Osteocyte (in vitro differentiated cells): ENCODE data around the gene FAM210B. TPM values are rescaled to one million over a fixed set of nuclear protein-coding genes. Genes with fewer than 3 reads are reported as not detected.
A peak's percentile ranks its signal among the peaks of the same experiment; 100 is the strongest.

Source experiments
- DNase-seq: peaks from one replicate; pipeline ENCODE4 v3.0.0; 2021; ENCODE audit warnings: mixed read lengths; ENCODE audit not compliant: unreplicated experiment; ENCODE audit errors: extremely low spot score
- H3K27ac Mint-ChIP-seq: one replicate; pipeline ENCODE4 v1.8.0; 2021; ENCODE audit warnings: mild to moderate bottlenecking, mixed read lengths; ENCODE audit not compliant: unreplicated experiment
- H3K27me3 Mint-ChIP-seq: one replicate; pipeline ENCODE4 v1.8.0; 2021; ENCODE audit warnings: mixed read lengths; ENCODE audit not compliant: unreplicated experiment
- H3K36me3 Mint-ChIP-seq: one replicate; pipeline ENCODE4 v1.8.0; 2021; ENCODE audit warnings: mixed read lengths; ENCODE audit not compliant: unreplicated experiment
- H3K4me1 Mint-ChIP-seq: one replicate; pipeline ENCODE4 v1.8.0; 2021; ENCODE audit warnings: mixed read lengths; ENCODE audit not compliant: unreplicated experiment
- H3K4me3 Mint-ChIP-seq: one replicate; pipeline ENCODE4 v1.8.0; 2021; ENCODE audit warnings: mild to moderate bottlenecking, moderate library complexity, mixed read lengths; ENCODE audit not compliant: unreplicated experiment
- H3K9me3 Mint-ChIP-seq: one replicate; pipeline ENCODE4 v1.8.0; 2021; ENCODE audit warnings: mixed read lengths; ENCODE audit not compliant: unreplicated experiment
- total RNA-seq: library from RNA; stranded (reverse); gene quantifications from 2 replicates; pipeline ENCODE4 v1.2.1, GENCODE V29; 2021
- TF ChIP-seq, protein P1 (sequence below): fragments of 200-600 bp; sonication (generic); IDR thresholded peaks from 2 replicates; pipeline ENCODE4 v1.5.0; 2021; ENCODE audit warnings: antibody characterized with exemption, mild to moderate bottlenecking, moderate library complexity

FAM210B gene
- total RNA-seq, 1 donor from 2014 or later = 46.9 TPM

DNA sequence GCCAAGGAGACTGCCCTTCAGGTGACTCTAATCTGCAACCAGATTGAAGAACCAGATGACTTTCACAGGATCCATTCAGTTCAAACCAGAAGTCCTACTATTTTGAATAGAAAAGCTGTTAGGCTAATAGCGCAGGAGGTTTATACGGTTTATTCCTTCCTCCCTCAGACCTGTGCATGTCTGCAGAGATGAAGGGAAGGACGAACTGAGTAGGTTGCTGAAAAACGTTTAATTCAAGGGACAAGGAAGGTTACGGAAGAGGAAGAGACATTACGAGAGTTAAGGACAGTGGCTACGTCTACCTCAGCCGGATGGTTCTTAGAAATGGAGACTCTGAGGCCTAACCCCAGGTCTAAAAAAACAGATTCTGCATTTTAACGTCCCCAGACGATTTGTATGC is 32.3 kb downstream of the FAM210B start:
- Mint-ChIP-seq H3K4me1 (peaks cover 31% of the 10 kb centered on the region), H3K27me3 (no peaks in the 10 kb centered on the region), H3K9me3 (no peaks in the 10 kb centered on the region), H3K4me3 (no peak overlapping the region), H3K27ac (no peak overlapping the region), H3K36me3 (peaks cover 3% of the 10 kb centered on the region)
- no peak for DNase-seq
- TF ChIP-seq, protein P1, sequence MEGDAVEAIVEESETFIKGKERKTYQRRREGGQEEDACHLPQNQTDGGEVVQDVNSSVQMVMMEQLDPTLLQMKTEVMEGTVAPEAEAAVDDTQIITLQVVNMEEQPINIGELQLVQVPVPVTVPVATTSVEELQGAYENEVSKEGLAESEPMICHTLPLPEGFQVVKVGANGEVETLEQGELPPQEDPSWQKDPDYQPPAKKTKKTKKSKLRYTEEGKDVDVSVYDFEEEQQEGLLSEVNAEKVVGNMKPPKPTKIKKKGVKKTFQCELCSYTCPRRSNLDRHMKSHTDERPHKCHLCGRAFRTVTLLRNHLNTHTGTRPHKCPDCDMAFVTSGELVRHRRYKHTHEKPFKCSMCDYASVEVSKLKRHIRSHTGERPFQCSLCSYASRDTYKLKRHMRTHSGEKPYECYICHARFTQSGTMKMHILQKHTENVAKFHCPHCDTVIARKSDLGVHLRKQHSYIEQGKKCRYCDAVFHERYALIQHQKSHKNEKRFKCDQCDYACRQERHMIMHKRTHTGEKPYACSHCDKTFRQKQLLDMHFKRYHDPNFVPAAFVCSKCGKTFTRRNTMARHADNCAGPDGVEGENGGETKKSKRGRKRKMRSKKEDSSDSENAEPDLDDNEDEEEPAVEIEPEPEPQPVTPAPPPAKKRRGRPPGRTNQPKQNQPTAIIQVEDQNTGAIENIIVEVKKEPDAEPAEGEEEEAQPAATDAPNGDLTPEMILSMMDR = no peak

DNA sequence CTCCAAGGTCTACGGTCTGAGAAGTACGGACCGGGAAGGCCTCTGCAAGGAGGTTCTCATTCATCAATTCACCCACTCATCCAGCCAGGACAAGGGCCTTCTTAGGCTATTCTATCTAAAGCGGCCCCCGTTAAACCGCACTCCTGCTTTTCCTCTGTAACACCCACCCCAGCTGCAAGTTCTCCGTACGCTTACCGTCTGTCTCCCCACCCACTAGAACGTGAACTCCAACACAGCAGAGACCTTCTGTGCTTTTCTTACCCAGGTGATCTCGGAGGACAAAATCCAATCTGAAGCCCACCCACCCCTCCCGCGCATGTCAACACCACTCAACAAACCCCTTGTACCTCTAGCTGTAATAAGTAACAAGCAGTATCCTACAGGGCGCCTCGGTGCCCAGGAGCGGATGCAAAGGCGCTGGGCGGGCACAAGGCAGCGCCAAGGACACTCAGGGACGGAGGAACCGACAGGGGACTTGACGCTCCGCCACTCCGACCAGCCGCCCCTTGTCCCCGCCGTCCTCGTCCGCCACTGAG is 32.9 kb downstream of the FAM210B start:
- Mint-ChIP-seq H3K27me3 (no peaks in the 10 kb centered on the region), H3K9me3 (no peaks in the 10 kb centered on the region), H3K36me3 (no peaks in the 10 kb centered on the region), H3K27ac (no peak overlapping the region), H3K4me3 (no peak overlapping the region), H3K4me1 (peaks cover 31% of the 10 kb centered on the region)
- DNase-seq = no peak
- TF ChIP-seq, protein P1 = no peak

DNA sequence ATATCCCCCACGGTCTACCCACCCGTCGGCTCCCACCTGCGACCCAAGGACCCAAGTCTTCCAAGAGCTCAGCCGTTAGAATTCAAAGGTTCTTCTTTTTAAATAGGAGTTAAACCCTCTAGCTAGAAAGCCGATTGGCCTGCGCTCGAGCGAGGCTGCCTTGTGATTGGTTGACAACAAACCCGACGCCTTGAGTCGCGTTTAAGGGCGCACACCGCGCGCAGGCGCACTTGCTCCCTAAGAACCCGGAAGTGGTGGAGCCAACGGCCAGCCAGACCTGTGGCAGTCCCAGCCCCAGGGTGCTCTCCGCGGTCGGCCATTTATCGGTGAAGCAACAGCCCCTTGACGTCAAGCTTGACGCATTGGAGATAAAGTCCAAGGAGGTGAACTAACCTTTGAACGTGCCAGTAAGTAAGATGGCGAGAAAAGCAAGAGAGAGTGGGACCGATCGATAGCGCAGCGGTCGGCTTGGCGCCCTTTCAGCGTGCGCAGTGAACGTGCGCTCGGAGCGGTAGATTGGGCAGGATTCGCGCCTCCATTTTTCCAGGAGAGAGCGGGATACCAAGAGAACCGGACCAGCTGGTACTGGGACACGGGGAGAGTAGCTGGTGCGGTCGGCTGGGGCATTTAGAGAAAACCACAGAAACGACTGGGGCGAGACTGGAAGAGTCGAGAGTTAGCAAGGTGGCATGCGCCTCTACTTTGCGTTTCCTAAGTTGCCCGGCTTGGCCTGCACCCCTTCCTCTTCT is 33.5 kb downstream of the FAM210B start, which contains the start of the genes AURKA and CSTF1:
TSS of gene AURKA (minus strand) at position 84 of the 749 bp plus-strand sequence. CDS start 4,018 bp downstream, outside the sequence.
TSS of gene CSTF1 (plus strand) at position 514 of the 749 bp plus-strand sequence. CDS start 2,908 bp downstream, outside the sequence.
- Mint-ChIP-seq H3K4me1 (peaks cover 31% of the 10 kb centered on the region), H3K27me3 (no peaks in the 10 kb centered on the region), H3K36me3 (peaks cover 6% of the 10 kb centered on the region), H3K4me3 (no peak within 1 kb of the TSS), H3K9me3 (no peaks in the 10 kb centered on the region), H3K27ac (peak within 1 kb of the TSS; percentile 53)
- TF ChIP-seq, protein P1 = no peak
- DNase-seq = peak; percentile 100

DNA sequence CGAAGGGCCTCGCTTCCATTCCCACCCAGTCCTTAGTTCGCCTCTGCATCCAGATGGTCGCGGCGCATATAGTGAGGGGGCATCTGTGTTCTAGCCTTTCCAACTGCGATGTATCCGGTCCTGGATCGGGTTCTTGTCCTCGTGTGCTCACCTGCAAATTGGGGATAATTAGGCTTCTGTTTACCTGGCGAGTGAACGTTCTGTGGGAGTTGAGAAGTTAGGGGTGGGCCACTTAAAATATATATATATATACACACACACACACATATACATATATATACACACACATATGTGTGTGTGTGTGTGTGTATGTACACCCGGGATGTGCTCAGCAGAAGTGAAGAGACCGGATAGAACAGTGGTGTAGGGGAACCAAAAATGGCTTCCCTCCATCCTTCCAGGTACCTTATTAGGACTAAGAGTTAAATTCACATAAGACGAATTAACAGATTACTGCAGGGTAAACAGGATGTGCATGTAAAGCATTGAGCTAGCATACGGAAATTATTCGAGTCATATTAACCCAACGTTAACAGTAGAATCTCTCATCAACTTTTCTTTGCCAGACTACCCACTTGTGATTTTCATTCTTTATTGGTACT is 34.2 kb downstream of the FAM210B start:
- no peaks in the 10 kb centered on the region for H3K27me3 Mint-ChIP-seq
- DNase-seq = no peak

More for the DNA sequence above, 34.2 kb downstream of the FAM210B start:
- Mint-ChIP-seq H3K4me1 (peaks cover 31% of the 10 kb centered on the region), H3K36me3 (peaks cover 13% of the 10 kb centered on the region), H3K4me3 (no peak overlapping the region), H3K9me3 (no peaks in the 10 kb centered on the region), H3K27ac (peak overlapping the region; percentile 53)
- TF ChIP-seq, protein P1 = no peak
